ENCODE data around the gene CDC42EP3.

GRCh38 chr2:37625796-37626571 lies 45.5 kb downstream of the CDC42EP3 start:
- TF ChIP-seq CTCF (IDR thresholded peaks at IDR 0.05) (no peak), POLR2A (IDR thresholded peaks at IDR 0.05) (no peak)
